NCI-H748 treated with DMSO at 0.1 percent for 48 hours (cell line): Measurements from ENCODE around the gene APOA4.
A peak's percentile ranks its signal among the peaks of the same experiment; 100 is the strongest.
"Not testable (repeated sequence)": the region's sequence is repeated elsewhere in the genome, so short reads cannot be mapped to it uniquely, and the experiment has no call there.

ENCODE experiments used
- DNase-seq: peaks from one replicate; lab custom pipeline; 2025; lab: John Stamatoyannopoulos, UW

APOA4 gene

GRCh38 chr11:116847612-116848011 is 24.5 kb upstream of the APOA4 start:
- DNase-seq: no peak

GRCh38 chr11:116844722-116845121 is 21.6 kb upstream of the APOA4 start:
- no peak for DNase-seq

DNA sequence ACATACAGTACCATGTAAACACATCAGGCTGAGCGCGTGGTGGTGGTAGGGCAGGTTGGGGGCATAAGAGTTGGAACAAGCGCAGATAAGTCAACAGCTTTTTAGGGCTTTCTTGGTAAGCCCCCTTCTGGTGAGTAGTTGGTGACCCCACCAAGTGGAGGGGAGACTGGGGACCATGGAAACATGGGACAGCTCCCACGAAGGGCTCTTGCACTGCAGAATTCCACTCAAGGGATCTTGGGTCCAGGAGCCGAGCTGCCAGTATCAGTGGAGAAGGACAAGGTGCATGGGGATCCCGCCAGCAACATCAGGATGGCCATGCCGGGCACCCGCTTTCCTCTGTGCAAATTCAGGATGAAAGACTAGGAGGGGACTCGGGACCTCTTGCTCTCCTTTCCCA is 20.6 kb upstream of the APOA4 start:
- DNase-seq: no peak

DNA sequence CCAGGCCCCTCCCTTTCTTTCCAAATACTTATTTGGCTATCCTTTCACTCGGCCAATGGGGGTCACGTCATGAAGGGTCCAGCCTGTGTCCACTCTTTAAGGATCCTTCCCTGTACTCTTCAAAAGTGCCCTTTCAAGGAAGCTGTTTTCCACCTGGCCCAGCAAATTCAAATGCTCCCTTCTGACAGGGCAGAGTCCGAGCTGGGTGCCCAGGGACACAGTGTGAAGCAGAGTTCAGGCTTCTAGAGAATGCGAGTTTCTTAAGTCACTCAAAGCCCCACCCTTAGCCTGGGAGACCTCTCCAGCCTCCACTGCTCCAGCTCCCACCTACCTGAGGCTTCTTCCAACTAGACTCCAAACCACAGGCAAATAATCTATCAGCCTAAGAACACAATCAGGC is 19.8 kb upstream of the APOA4 start:
- no peak for DNase-seq

- no peak for DNase-seq
These were observed 19.0 kb upstream of the APOA4 start for GRCh38 chr11:116842117-116842516.

GRCh38 chr11:116840746-116841296 is 17.7 kb upstream of the APOA4 start:
- no peak for DNase-seq

DNA sequence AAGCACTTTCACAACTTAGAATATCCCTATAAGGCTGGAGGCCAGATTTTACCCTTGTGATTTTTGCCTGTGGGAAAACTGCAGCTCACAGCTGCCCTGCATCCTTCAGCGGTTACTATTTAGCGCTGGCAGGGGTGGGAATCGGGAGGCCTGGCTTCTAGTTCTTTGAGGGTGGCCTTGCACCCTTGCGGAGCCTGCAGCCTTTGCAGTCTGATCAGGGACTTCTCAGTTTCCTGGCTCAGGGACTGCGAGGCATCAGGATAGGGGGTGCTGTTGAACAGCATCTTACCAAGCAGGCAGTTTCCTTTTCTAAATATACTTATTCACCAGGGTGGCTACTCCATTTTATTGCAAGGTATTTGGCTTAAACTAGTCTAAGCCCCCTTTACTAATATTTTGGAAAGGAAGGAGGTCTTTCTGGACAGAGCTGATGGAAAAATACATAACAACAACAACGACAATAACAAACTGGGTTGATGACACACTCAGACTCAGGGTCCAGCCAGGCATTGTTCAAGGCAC is 17.2 kb upstream of the APOA4 start:
- DNase-seq: no peak

DNA sequence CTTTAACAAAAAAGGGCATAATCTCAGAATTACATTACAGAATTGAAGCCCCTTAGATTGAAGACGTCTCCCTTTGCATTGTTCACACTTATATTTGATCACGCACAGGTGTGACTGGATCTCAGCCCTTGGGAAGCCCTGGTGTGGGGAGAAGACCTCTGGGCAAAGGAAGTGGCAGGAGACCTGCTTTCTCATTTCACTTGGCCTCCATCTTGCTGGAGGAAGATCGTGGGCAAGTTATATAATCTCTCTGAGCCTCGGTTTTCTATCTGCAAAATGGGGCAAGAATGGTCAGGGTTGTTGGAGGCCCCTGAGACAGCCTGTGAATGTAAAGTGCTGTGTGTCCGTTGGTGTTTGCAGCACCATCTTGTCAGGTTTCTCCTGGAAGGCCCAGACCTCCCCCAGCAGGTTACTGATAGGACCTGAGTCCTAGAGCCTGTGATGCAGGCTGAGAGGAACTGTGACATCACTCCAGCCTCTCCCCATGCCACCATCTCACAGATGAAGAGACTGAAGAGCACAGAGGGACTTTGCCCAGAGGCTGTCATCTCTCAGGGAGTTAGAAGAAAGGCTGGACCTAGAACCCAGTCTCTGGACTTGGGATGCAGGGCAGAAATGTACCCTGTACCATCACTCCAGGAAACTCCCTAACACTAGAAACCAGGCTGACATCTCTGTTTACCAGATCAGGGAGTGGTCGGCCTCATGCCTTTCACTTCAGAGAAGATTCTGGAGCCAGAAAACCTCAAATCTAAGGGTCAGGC is 15.4 kb upstream of the APOA4 start:
- no peak for DNase-seq

DNA sequence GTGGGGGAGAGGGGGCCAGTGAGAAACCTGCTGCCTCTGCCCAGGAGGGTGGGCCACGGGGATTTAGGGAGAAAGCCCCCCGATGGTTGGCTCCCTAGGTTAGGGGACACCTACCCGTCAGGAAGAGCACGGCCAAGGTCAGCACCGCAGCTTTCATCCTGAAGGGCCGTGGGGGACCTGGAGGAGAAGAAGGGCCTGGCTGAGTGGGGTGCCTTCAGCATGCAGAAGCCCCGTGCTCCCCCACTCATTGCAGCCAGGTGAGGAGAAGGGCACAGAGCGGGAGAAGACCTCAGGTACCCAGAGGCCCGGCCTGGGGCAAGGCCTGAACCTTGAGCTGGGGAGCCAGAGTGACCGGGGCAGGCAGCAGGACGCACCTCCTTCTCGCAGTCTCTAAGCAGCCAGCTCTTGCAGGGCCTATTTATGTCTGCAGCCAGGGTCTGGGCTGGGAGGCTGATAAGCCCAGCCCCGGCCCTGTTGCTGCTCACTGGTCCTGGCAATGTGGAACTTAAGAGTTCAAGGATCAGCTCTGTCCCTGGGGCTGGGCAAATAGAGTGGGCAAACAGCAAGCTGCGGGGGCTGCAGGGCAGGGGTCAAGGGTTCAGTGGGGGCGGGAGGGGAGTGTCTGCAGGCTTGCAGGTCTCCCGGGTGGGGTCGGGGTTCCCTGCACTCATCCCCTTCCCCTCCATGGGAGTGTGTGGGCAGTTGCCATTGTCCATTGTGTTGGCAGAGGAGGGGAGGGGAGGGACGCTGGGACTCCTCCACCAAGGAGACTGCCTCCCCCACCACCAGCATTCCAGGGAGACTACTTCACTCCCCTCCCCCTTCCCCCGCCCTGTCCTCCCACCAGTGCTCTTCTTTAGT is 14.4 kb upstream of the APOA4 start, which contains the start of gene APOA1:
Gene APOA1 (minus strand): TSS at position 392 of the 861 bp plus-strand sequence. CDS start 235 bp downstream, at position 157.
- DNase-seq: no peak

DNA sequence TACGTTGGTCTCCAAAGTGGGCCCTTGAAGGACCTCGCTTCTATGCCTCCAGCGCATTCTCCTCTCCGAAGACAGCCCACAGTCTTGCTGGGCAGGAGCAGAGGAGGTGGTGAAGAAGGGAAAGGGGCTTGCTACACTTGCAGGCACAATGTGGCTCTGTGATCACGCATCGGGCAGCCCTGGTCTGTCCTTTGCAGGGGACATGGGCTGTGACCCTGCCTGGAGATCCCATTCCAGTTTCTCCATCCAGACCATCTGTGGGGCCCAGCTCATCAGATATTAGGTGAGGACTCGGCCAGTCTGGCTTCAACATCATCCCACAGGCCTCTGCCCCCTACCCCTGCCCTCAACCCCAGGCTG is 13.5 kb upstream of the APOA4 start:
- DNase-seq: no peak

GRCh38 chr11:116835791-116836631 is 12.9 kb upstream of the APOA4 start:
- peak; percentile 55 for DNase-seq

- no peak for DNase-seq
These were observed 12.1 kb upstream of the APOA4 start for GRCh38 chr11:116835042-116835772.

DNA sequence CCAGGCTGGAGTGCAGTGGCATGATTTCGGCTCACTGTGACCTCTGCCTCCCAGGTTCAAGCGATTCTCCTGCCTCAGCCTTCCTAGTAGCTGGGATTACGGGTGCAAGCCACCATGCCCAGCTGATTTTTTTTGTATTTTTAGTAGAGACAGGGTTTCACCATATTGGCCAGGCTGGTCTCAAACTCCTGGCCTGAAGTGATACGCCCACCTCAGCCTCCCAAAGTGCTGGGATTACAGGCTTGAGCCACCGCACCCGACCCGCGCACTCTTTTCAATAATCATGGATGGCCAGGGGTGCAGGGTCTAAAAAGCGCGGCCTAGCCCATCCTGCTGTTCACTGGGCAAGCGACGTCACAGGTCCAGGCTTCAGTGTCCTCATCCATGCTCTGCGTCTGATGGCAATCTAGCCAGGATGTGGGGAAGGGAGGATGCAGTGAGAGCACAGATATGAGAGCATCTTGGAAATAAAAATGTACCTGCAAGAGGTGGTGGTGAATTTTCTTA is 11.5 kb upstream of the APOA4 start:
- not testable (repeated sequence) for DNase-seq

GRCh38 chr11:116833816-116834534 is 10.9 kb upstream of the APOA4 start:
- DNase-seq: no peak

- no peak for DNase-seq
These were observed 10.3 kb upstream of the APOA4 start for GRCh38 chr11:116833491-116833815.

GRCh38 chr11:116832350-116833290 is 9.5 kb upstream of the APOA4 start:
- DNase-seq: no peak

DNA sequence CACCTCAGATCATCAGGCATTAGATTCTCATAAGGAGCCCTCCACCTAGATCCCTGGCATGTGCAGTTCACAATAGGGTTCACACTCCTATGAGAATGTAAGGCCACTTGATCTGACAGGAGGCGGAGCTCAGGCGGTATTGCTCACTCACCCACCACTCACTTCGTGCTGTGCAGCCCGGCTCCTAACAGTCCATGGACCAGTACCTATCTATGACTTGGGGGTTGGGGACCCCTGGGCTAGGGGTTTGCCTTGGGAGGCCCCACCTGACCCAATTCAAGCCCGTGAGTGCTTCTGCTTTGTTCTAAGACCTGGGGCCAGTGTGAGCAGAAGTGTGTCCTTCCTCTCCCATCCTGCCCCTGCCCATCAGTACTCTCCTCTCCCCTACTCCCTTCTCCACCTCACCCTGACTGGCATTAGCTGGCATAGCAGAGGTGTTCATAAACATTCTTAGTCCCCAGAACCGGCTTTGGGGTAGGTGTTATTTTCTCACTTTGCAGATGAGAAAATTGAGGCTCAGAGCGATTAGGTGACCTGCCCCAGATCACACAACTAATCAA is 8.8 kb upstream of the APOA4 start:
- no peak for DNase-seq

DNA sequence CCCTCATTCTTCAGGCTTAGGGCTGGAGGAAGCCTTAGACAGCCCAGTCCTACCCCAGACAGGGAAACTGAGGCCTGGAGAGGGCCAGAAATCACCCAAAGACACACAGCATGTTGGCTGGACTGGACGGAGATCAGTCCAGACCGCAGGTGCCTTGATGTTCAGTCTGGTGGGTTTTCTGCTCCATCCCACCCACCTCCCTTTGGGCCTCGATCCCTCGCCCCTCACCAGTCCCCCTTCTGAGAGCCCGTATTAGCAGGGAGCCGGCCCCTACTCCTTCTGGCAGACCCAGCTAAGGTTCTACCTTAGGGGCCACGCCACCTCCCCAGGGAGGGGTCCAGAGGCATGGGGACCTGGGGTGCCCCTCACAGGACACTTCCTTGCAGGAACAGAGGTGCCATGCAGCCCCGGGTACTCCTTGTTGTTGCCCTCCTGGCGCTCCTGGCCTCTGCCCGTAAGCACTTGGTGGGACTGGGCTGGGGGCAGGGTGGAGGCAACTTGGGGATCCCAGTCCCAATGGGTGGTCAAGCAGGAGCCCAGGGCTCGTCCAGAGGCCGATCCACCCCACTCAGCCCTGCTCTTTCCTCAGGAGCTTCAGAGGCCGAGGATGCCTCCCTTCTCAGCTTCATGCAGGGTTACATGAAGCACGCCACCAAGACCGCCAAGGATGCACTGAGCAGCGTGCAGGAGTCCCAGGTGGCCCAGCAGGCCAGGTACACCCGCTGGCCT is 7.2 kb upstream of the APOA4 start:
- DNase-seq: no peak
